Heart right ventricle (tissue), 16 donors: ENCODE measurements around the gene TCIRG1. TPM values are rescaled to one million over a fixed set of nuclear protein-coding genes. Genes with fewer than 3 reads are reported as not detected.
"Not testable (repeated sequence)": the region's sequence is repeated elsewhere in the genome, so short reads cannot be mapped to it uniquely, and the experiment has no call there.

Experiments used
- ATAC-seq, 8 donors: fragments of 200-7000 bp; cut with Tn5 transposase; one replicate each; pipeline ENCODE4 v1.9.1; 2020; ENCODE audit warnings: mild to moderate bottlenecking in 8 of 8, moderate library complexity in 8 of 8, moderate number of reproducible peaks in 1 of 8
- DNase-seq, 2 donors: peaks; one replicate each; pipeline ENCODE4 v3.0.0-alpha.2; 2020
- H3K27ac ChIP-seq, 10 donors: fragments of 200-600 bp; sonication (generic) in 2 of 10; one replicate each; pipeline versions ENCODE4 v1.5.0 to v1.8.0; 2020 to 2022; ENCODE audit warnings: mild to moderate bottlenecking in 3 of 10
- H3K27me3 ChIP-seq, 7 donors: fragments of 200-600 bp; one replicate each; pipeline ENCODE4 v1.8.0; 2021 to 2022; ENCODE audit warnings: mild to moderate bottlenecking in 2 of 7
- H3K36me3 ChIP-seq, 9 donors: fragments of 200-600 bp; sonication (generic) in 1 of 9; one replicate each; pipeline versions ENCODE4 v1.5.0 to v1.8.0; 2020 to 2022; ENCODE audit warnings: mild to moderate bottlenecking in 2 of 9
- H3K4me1 ChIP-seq, 9 donors: fragments of 200-600 bp; sonication (generic) in 1 of 9; one replicate each; pipeline versions ENCODE4 v1.5.0 to v1.8.0; 2020 to 2022; ENCODE audit warnings: mild to moderate bottlenecking in 4 of 9
- H3K4me3 ChIP-seq, 10 donors: fragments of 200-600 bp; sonication (generic) in 2 of 10; one replicate each; pipeline versions ENCODE4 v1.5.0 to v1.8.0; 2020 to 2022; ENCODE audit warnings: mild to moderate bottlenecking in 7 of 10, moderate library complexity in 2 of 10
- H3K9me3 ChIP-seq, 11 donors: fragments of 200-600 bp in 10 of 11; sonication (generic) in 2 of 11; one replicate each; pipeline versions ENCODE4 v1.5.0 to v1.8.0; 2013 to 2022; ENCODE audit warnings: mild to moderate bottlenecking in 2 of 11, control low read depth in 1 of 11, moderate library complexity in 1 of 11
- CTCF ChIP-seq, 9 donors: fragments of 200-600 bp; sonication (generic) in 2 of 9; IDR thresholded peaks; one replicate each; pipeline versions ENCODE4 v1.5.0 to v1.8.0; 2021 to 2022; ENCODE audit warnings: antibody characterized with exemption in 9 of 9, mild to moderate bottlenecking in 5 of 9, moderate library complexity in 1 of 9
- WGBS, 2 donors: extraction: QIAGEN DNeasy Blood & Tissue Kit; methylation state at CpG; one replicate each; pipeline ENCODE4 v1.1.7; 2013; ENCODE audit warnings: inconsistent platforms in 1 of 2; 5-methylcytosine and 5-hydroxymethylcytosine counted together
- intact Hi-C, 10 donors: fragments of 100-400 bp; cut with DNase I; formaldehyde crosslinking; loops; one replicate each; pipeline versions ENCODE4 v1.11.1 to v1.14.2; 2022
- polyA plus RNA-seq, 2 donors: library from polyadenylated mRNA; stranded (reverse); fragments of 200-250 nt; gene quantifications; one replicate each; pipeline ENCODE4 v1.2.3, GENCODE V29; 2013
- total RNA-seq, 10 donors: library from RNA; stranded (reverse); fragmentation: NEBNext Ultra II Directional in 3 of 10; extraction: Animal tissue kit (Norgen Biotek cat#: 25700) in 3 of 10; gene quantifications; one replicate each; pipeline versions ENCODE4 v1.2.1 to v1.2.4, GENCODE V29; 2021 to 2023
- donor health status: Arrhythmogenic right ventricular cardiomyopathy.
- donor health status: ischemic (EF 13 %, LVEDD 7.1; RV severe dilation, severe dysfunction).
- donor health status: healthy with polysubstance abuse.
- donor health status: DM: no; HTN: yes; CAD: no.
- donor health status: DM: no; HTN: no; CAD: no.
- donor health status: ischemic (EF 25% LVEDD 6.9; RV normal size, moderate dysfunction).
- donor health status: ischemic (EF 25% LVEDD 5.7; RV mildly dilated, moderate dysfunction).
- donor health status: healthy.
- donor health status: DM: yes; HTN: yes; CAD: no.
- donor health status: Ischemic cardiomyopathy.
- donor health status: ischemic (EF 35%, LVEDD 5.7; RV mildly dilated, moderate dysfunction).
- donor health status: nonischemic (EF 11% LVEDD 7.7; RV severe dilation, severe dysfunction).
- donor health status: DM: yes; HTN: yes; CAD: no.
- donor health status: PGD.
- donor health status: ischemic (EF 29% LVEDD 5.4; RV normal size, mild dysfunction).
- donor health status: nonischemic (EF 23%, LVEDD 6.1; RV moderate dilation, normal function).

Gene TCIRG1
- total and polyA plus RNA-seq, 12 donors: 7.9 to 91.4 (median 15.1) TPM

GRCh38 chr11:67993821-67994220 lies 45.0 kb upstream of the TCIRG1 start:
- TF ChIP-seq CTCF (IDR thresholded peaks at IDR 0.05): peak in 8 of 9 donors; percentile 34 to 61 (median 54)
- H3K9me3 ChIP-seq, intact Hi-C loops, H3K4me3 ChIP-seq, H3K27ac ChIP-seq, DNase-seq, ATAC-seq, H3K36me3 ChIP-seq: not testable (repeated sequence)
- whole genome bisulfite sequencing, 2 donors: 45 to 52% methylated on average over 12 of the region's 12 CpGs
- H3K27me3 ChIP-seq: peaks cover 0 to 19% (median 13%) of the 10 kb centered on the region in 7 donors
- H3K4me1 ChIP-seq: peaks cover 0 to 11% (median 9%) of the 10 kb centered on the region in 9 donors

GRCh38 chr11:67994387-67994786 lies 44.4 kb upstream of the TCIRG1 start:
- intact Hi-C loops, DNase-seq, H3K4me3 ChIP-seq, H3K9me3 ChIP-seq, ATAC-seq, H3K36me3 ChIP-seq, H3K27ac ChIP-seq: not testable (repeated sequence)
- H3K27me3 ChIP-seq: peaks cover 0 to 19% (median 13%) of the 10 kb centered on the region in 7 donors
- H3K4me1 ChIP-seq: peaks cover 0 to 11% (median 9%) of the 10 kb centered on the region in 9 donors
- 97 to 99% methylated on average over 5 of the region's 5 CpGs for WGBS, 2 donors

GRCh38 chr11:67995129-67995528 lies 43.7 kb upstream of the TCIRG1 start:
- DNase-seq, H3K27ac ChIP-seq, H3K4me3 ChIP-seq, H3K9me3 ChIP-seq, ATAC-seq, H3K36me3 ChIP-seq, intact Hi-C loops: not testable (repeated sequence)
- peaks cover 0 to 19% (median 13%) of the 10 kb centered on the region in 7 donors for H3K27me3 ChIP-seq
- 94% methylated on average over 3 of the region's 3 CpGs for WGBS, 2 donors
- peaks cover 0 to 11% (median 9%) of the 10 kb centered on the region in 9 donors for H3K4me1 ChIP-seq

GRCh38 chr11:67995579-67995978 lies 43.2 kb upstream of the TCIRG1 start:
- ATAC-seq, intact Hi-C loops, H3K27ac ChIP-seq, H3K36me3 ChIP-seq, H3K9me3 ChIP-seq, DNase-seq, H3K4me3 ChIP-seq: not testable (repeated sequence)
- H3K4me1 ChIP-seq: peaks cover 0 to 11% (median 9%) of the 10 kb centered on the region in 9 donors
- H3K27me3 ChIP-seq: peaks cover 0 to 19% (median 13%) of the 10 kb centered on the region in 7 donors
- 87 to 89% methylated on average over 14 of the region's 14 CpGs for WGBS, 2 donors

GRCh38 chr11:67996051-67996450 lies 42.8 kb upstream of the TCIRG1 start:
- H3K4me1 ChIP-seq: peaks cover 0 to 8% (median 7%) of the 10 kb centered on the region in 9 donors
- no peak for DNase-seq
- TF ChIP-seq CTCF (IDR thresholded peaks at IDR 0.05): no peak
- no peak overlapping the region for H3K4me3 ChIP-seq
- WGBS, 2 donors: 95% methylated on average over 5 to 13 of the region's 13 CpGs
- H3K27ac ChIP-seq: no peak overlapping the region
- peaks cover 0 to 16% (median 11%) of the 10 kb centered on the region in 7 donors for H3K27me3 ChIP-seq
- no peaks in the 10 kb centered on the region for H3K9me3 ChIP-seq
- ATAC-seq: no peak
- intact Hi-C loops: no loop called here
- H3K36me3 ChIP-seq: peaks cover 0 to 8% (median 0%) of the 10 kb centered on the region in 9 donors
